Measurements from ENCODE around the gene CCDC12.

The CCDC12 gene

DNA sequence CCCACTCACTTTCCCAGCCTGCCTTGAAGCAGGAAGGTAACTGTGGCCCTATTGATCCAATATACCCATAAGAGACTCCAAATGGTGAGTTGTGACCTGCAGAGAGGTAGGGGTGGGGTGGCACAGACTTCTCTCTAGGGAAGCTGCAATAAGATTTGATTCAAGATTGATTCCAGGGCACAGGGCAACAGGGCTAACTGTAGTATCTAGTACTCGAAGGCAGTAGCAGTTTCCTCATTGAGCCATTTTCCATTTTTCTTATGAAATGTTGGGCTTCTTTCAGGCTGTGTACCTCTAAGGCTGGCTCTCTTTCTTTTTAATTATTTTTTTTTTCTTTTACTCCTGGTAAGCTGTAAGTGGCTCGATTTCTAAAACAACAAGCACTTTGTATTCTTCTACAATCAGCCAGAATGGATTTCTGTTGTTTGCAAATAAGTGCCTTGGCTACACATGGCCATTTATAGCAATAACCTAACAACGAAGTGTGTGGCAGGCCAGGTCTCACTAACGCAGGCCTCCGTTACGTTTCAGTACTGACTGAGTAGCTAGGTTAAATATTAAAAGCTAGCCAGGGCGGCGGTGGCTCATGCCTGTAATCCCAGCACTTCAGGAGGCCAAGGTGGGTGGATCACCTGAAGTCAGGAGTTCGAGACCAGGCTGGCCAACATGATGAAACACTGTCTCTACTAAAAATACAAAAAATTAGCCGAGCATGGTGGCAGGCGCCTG, 19.3 kb downstream of the CCDC12 start:
- no peak for DNase-seq (ENCODE audit: low read depth, low spot score)

DNA sequence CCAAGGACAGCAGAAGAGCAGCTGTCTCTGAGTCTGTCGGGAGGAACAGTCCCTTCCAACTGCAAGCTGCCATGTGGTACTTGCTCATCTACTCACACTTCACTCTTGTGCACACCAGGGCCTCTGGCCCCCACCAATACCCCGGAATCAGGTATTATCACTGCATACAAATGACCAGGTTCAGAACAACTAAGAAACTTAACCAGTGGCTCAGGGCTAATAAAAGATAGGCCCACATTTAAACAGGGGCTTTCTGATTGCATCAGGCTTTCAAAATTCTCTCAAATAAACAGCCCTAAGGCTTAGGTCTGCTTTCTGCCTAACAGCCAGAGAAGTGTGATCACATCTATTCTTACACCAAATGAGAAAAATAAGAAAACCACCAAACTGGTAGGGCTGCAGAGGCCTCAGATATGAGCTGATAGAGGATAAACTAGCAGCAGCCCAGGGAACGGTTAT, 20.7 kb downstream of the CCDC12 start:
- no peak for DNase-seq (ENCODE audit: low read depth, low spot score)

DNA sequence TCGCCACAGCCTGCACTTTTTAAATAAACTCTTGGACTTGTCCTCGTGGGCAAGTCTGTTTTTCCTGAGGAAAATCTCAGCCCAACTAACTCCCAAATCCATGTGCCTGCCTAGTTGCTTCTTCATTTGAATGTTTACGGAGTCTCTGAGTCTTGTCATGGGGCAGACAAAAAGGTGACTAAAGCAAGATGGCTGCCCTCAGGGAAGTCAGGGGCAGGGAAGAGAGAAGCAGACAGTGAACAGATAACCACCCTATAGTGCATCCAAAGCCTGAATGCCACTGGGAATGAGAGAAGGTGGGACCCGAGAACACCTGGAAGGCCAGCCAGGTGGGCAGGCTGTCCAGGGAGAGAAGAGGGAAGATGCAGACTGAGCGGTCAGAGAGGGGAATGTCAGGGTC, 21.4 kb downstream of the CCDC12 start:
- no peak for DNase-seq (ENCODE audit: low read depth, low spot score)

DNA sequence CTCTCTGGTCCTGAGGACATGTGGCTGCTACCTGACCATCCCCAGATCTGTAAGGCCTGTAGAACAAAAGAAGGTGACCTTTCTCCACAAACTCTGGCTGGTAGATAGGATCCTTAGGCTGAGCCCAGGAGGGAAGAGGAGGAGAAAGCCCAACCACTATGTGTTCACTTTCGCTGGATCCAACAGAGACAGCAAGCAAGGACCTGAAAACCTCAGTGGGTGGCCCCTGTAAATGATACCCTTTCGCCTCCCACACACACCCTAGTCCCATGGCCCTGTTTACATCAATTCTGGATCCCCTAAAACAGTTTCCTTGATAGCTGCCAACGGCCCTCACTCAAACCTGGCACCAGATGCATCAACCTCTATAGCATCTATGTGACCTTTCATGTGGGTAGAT, 22.4 kb downstream of the CCDC12 start:
- no peak for DNase-seq (ENCODE audit: low read depth, low spot score)

DNA sequence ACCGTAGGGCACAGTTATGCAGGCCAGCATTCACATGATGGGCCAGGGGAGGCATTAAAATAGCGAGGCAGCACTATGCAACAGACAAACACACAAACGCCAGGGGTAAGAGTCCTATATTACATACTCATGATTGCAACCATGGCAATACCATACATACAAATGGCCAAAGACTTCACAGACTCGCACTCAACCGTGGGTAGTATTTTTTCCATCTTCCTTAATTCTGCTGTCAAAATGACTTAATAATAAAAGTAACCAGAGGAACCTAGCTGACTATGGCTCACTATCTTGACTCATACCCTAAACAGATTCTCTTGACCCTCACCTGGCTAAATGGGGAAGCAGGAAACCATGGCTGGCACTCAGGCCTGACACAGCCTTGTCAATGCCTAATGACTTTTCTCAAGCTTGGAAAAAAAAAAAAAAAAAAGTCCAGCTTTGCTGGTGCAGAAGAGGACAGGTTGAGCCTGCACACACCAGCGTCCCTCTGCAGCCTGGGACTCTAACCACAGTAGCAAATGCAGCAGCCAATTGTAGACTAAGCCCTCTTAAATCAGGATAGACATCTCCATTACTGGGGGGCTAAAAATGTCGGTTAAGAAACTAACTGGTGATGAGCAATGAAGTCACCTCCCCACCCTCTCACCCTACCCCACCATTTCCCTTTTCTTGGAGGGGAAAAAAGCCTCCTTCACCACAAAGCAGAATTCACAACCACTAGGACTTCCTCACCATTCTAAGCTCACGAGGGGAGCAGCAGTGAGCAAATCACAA, 23.1 kb downstream of the CCDC12 start:
- DNase-seq (ENCODE audit: low read depth, low spot score), result no peak

DNA sequence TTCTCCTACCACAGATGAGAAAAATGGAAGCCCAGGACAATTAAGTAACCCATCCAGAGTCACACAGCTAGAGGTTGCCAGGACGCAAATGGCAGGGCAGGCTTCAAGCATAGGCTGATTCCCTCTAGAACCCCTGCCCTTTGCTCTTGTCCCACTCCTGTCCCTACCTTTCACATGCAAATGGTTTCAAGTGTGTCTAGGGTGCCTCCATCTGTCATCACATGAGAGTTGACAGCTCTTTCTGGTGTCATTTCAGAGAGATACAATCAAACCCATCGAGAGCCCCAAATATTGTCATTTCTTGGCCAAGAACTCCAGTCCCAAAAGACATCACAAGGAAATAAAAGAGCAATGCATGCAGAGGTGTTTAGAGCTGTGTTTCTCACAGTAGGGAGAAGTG, 23.7 kb downstream of the CCDC12 start:
- no peak for DNase-seq (ENCODE audit: low read depth, low spot score)

DNA sequence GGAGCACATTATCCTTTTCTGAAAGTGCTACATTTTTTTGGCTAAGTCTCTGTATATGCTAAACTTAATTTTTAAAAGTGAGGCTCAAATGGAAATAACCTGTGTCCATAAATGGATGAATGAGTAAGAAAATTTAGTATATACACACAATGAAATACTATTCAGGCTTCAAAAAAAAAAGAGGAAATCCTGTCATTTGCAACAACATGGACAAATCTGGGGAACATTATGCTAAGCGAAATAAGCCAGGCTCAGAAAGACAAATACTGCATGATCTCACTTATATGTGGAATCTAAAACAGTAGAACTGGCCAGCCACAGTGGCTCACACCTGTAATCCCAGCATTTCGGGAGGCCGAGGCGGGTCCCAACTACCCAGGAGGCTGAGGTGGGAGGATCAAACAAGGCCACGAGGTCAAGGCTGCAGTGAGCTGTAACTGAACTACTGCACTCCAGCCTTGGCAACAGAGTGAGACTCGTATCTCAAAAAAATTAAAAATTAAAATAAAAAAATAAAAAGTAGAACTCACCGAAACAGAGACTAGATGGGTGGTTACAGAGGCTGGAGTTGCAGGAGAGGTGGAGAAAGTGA, 25.8 kb downstream of the CCDC12 start:
- DNase-seq (ENCODE audit: low read depth, low spot score), result no peak

DNA sequence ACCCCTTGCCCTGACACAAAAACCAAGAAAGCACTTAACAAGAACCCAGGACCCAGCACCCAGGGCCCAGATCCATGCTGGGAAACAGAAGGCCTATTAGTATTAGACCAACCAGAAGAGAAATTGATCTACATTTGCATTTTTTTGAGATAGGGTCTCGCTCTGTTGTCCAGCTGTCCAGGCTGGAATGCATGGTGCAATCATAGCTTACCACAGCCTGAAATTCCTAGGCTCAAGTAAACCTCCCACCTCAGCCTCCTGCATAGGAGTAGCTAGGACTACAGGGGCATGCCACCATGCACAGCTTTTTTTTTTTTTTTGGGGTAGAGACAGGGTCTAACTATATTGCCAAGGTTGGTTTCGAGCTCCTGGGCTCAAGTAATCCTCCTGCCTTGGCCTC, 26.4 kb downstream of the CCDC12 start:
- DNase-seq (ENCODE audit: low read depth, low spot score), result no peak

DNA sequence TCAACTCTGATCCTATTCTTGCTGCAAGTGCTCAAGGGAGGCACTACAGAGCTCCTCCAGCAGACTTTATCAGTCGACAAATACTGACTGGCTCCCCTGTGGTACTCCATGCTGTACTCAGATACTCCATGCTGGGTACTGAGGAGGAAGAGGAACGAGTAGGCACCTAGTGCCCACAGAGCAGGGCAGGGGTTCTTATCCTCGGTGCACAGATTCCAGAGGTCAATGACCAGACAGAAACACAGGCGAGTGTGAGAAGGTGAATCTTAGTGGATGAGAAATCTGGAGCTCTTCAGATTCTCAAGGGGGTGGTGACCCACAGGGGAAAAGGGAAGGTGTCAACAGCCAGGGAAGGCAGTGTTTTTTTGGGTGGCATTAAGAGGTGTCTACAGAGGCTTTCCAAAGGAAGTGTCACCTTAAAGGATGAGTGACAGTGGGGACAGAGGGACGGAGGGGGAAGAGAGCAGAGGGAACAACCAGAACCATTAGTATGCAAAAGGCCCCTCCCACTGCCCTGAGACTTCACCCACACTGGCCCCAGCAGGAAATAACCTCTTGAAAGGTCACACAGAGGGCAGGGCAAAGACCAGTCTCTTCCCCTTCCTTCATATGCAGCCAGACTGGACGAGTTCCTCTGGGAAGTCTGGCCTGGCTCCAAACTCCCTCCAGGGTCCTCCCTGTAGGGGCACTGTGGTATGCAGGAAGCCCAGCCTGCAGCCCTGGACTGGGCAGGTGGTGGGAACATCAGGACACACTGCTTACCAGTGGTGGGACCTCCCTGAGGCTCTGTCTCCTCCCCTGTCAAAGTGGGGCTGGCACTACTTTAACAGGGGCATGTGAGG, 27.5 kb downstream of the CCDC12 start:
- no peak for DNase-seq (ENCODE audit: low read depth, low spot score)

DNA sequence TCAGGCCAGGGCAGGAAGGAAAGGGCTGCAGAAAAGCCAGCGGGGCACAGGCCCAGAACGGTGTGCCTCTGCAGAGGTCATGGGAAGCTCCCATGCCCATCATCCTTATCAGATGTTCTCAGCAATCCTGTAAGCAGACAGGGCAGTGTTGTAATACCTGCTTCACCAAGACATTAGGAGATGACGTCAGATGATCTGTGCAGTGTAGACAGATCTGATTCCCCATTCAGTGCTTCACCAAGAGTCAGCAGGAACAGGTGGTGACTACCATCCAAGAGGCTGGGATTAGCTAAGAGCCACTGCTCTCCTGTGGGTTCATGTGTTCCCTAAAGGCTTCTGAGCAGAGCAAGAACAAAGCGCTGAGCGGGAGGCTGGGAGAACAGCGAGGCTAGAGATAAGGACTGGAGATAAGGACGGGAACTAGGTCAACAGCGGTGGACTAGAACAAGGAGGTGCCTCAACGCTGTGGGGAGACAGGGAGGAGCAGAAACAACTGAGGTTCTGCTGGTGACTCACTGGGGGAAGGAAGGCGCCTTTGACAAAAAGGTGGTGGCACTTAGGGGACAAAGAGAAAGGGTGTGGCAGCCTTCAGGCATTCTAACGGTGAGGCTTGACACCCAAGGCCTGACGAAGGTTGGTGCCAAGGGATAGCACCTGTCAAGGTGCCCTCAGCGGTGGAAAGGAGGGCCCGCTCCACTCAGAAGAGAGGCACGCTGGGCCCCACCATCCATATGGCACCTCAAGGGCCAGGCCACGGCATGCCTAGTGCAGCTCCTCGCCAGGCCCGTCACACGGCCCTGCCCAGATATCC, 28.4 kb downstream of the CCDC12 start:
- no peak for DNase-seq (ENCODE audit: low read depth, low spot score)

DNA sequence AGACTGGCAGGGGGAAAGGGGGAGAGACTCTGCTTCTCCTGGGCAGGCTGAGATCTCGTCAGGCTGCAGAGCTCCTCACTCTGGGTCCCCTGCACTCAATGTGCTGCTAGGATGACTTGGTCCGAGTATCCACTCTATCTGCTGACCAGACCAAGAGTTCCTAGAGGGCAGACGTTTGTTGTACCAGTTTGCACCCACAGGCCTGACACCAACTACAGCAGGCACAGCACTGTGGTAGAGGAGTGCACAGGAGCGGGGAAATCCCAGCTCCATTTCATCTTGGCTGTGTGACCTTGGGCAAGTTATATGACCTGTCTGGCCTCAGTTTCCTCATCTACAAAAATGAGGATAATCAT, 29.0 kb downstream of the CCDC12 start:
- DNase-seq (ENCODE audit: low read depth, low spot score), result no peak

DNA sequence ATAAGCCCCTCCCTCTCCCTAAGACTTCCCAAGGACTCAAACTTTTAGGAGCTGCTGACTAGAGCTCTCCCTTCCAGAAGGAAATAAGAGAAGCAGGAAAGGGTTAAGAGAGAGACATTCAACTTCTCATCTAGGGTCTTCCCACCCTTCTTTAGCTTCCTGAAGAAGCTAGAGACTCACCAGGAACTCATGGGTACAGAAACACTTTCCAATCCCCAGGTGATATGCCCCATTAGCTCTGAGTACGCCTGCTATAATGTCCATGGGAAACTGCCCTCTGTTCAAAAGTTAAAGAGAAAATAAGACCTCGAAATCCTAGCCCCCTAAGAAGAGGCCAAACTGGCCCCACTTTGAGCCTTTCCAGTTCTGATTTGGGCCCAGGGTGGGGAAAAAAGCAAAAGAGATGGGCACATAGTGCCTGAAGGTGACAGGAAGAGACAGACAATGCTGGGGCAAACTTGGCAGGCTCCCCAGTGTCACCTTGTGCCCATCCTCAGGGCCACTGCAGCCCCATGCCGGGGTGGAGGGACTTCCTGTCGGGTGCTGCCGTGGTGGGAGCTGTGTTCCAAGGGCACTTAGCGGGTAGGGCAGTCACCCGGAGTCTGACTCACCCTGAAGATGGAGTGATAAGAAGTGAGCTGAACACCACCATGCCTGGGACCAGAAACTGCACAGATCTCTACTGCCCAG, 29.5 kb downstream of the CCDC12 start:
- DNase-seq (ENCODE audit: low read depth, low spot score), result no peak

DNA sequence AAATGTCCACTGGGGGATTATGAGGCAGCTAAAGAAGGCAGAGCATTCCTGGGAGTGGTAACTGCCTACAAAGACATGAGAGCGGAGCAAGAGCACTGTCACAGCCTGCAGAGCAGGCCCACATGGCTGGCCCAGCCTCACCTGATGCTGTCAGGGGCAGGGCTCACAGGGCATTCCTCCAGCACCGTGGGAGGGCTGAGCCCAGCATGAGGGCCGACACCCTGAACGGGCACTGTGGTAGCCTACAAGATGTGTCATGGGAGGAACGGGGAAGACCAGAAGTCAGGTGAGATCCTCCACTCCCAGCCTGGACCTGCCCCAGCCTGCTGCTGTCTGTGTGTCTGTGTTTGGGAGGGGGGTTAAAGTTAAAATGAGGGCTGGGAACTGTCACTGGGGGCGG, 30.1 kb downstream of the CCDC12 start:
- no peak for DNase-seq (ENCODE audit: low read depth, low spot score)

DNA sequence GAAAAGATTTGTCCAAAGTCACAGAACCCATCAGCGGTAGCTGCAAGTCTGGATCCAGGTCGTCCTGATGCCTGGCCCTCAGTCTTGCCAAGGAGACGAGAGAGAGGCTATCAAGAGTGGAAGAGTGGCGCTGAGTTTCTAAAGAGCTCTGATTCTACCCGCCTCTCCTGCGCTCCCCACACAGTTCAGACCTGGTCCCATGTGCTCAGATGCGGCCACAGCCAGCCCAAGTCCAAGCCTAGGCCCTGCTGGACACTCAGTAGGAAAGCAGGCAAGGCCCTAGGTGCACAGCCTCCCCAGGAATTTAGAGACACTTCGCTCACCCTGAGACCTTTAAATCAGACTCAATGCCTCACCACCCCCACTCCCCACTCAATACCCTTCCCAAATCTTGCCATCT, 32.4 kb downstream of the CCDC12 start:
- DNase-seq (ENCODE audit: low read depth, low spot score), result no peak

DNA sequence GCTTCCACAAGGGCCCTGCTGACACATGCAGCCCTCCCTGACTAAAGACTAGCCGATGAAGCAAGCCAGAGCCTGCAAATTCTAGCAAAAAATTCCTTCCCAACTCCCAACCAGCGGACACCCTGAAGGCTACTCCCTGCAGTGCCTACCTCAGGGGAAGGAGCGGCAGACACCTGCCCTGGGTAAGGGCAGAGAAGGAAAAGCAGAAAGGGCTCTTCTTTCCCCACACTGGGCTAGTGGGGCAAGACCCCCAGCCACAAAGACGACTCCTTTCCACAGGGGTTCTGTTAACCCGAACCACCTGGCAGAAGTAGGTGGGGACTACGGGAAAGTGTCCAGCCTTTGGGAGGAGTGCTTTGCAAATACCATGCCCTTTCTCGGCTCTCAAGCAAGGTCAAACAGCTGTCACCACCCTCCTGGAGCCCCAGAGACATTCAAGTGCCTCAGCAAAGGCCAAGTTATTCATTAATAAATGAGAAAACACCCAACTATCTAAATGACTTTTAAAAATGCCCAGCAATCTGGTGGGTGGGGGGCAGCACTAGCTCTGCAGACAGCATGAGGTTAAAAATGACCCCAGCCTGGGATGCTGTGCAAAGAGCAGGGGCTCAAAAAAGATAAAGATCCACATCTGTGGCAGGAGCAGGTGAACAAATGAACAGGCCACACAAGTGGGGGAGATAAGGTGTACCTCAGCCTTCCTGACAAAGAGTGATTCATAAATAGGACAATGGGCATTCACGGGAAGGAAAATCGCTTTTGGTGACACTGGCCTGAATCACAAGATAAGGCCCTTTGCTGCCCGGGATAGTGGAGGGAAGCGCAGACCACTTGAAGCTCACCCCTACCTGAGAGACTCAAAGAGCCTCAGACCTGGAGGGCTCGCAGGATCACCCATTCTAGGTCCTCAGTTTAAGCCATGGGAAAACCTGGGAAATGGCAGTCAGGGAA, 33.0 kb downstream of the CCDC12 start:
- DNase-seq (ENCODE audit: low read depth, low spot score), result no peak

DNA sequence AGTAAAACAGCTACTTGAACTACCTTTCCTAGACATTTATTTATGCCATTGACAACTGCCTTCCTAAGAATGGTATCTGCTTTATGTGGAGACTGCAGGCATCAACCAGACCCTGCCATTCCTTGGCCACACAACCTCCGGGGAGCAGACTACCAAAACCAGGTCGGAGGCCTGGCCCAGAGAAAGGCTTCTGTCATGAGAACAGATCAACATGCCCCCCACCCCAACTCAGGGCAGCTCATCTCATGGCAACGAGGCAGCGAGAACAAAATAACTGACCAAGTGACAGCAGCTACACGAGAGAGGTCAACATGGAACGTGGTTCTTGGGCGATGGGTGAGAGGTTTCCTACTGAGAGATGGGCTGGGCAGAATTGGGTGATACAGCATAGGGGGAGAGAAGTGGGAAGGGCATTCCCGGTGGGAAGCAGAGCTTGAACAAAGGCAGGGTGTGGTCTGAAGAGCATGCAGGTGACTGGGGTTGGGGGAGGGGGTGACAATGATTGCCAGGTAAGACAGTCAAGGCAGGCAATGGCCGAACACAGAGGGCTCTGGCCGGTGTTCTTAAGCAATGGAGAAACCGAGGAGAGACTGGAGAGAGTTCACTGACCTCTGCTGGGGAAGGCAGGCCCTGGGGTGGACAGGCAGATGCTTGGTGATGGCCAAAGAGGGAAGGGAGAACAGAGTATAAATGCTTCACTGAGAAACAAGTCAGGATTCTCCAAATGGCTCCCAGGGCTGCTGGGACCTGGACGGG, 33.9 kb downstream of the CCDC12 start:
- DNase-seq (ENCODE audit: low read depth, low spot score), result no peak

DNA sequence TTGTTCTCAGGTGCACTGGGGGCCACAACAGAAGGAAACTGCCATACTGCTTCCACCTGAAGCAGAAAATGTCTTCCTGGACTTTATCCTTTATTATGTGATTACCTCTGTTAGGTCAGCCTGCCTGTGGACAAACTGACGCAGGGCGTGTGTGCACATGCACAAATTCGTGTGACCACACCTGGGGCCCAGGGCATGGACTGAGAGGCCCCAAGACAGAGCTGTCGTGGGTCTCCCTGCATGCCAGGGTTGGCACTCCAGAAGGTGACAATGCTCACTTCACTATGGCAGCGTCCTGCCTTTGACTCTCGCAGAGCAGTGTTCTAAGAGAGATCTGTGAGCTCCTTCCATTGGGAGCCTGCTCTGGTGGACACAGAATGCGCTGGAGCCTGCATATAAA, 34.5 kb downstream of the CCDC12 start:
- no peak for DNase-seq (ENCODE audit: low read depth, low spot score)

DNA sequence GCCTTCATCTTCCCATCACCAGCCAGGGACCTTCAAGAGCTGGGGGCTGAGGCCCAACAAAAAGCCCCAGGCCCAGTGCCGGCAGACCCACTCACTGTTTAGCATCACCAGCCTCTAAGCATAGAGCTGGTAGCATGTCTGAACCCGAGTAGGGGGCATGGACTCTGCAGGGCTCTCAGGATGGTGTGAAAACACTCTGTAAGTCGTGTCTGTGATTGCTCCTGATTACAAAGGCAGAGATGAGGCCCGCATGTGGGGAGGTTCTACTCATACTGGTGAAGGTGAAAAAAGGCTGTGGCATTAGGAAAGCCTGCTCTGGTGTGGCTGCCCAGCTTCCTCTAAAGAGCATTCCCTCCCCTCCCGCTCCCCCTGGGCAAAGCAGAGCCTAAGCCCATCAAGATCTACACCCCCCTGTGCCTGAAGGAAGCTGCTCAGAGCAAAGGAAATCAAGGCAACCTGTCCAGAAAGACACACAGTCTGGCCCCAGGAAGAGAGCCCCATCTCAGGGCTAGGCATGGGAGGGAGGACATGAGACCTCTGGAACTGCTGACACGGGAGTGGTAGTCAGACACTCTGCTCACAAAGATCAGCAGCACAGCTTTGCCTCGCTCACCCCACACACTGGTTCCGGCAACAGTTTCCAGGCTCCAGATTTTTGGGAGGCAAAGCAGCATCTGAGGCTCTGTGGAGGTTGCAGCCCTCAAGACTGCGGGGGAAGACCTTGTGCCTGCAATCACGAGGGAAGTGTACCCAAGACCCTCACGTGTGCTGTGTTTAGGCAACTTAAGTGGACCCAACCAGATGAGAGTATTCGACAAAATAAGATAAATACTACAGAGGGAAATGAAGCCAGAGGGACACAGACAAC, 36.7 kb downstream of the CCDC12 start:
- DNase-seq (ENCODE audit: low read depth, low spot score), result no peak
